ENCODE data around the gene DGKG.

The DGKG gene

DNA sequence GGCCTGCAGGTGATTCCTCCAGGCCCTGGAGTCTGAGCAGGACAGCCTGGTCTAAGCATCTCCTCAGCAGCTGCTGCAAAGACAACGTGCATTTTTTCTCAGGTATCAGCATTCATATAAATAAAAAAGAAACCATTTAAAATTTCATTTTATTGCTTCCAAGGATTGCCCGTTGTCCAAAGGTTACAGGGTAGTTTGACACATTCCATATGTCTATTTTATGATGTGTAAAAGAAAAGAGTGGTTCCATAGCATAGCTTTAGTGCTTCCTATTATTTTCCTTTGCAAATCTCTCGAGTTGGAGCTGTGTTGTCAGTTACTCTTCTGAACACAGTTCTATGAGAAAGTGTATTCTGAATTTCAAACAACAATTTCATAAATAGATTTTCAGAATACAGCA is 7.2 kb upstream of the DGKG start:
- Mint-ChIP-seq H3K27ac (no peak overlapping the region), H3K4me3 (no peak overlapping the region), H3K27me3 (ENCODE audit: low read depth) (peaks cover 71% of the 10 kb centered on the region), H3K36me3 (ENCODE audit: low read depth) (no peaks in the 10 kb centered on the region), H3K4me1 (no peaks in the 10 kb centered on the region), H3K9me3 (no peaks in the 10 kb centered on the region)
- TF ChIP-seq, protein P1, sequence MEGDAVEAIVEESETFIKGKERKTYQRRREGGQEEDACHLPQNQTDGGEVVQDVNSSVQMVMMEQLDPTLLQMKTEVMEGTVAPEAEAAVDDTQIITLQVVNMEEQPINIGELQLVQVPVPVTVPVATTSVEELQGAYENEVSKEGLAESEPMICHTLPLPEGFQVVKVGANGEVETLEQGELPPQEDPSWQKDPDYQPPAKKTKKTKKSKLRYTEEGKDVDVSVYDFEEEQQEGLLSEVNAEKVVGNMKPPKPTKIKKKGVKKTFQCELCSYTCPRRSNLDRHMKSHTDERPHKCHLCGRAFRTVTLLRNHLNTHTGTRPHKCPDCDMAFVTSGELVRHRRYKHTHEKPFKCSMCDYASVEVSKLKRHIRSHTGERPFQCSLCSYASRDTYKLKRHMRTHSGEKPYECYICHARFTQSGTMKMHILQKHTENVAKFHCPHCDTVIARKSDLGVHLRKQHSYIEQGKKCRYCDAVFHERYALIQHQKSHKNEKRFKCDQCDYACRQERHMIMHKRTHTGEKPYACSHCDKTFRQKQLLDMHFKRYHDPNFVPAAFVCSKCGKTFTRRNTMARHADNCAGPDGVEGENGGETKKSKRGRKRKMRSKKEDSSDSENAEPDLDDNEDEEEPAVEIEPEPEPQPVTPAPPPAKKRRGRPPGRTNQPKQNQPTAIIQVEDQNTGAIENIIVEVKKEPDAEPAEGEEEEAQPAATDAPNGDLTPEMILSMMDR (IDR thresholded peaks at IDR 0.05; ENCODE audit: unreplicated experiment in 3 of 3): no peak

DNA sequence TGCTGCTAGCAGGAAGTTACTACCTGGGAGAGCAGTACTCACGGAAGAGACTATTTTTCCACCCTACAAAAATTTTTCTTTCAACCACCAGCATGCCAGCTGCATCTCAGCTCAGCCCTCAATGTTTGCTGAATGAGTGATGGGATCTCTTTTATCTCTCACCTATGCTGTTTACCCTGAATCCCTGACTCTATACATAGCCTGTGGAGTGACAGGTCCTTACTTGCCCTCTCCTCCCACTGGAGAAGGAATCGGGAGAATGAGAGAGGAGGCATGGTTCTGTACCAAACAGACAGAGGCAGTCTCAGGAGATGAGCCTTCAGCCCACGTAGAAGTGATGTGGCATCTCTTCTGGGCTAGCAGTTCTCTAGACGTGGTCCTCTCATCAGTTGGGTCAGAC is 6.7 kb upstream of the DGKG start:
- Mint-ChIP-seq H3K27me3 (ENCODE audit: low read depth) (peaks cover 74% of the 10 kb centered on the region), H3K4me3 (no peak overlapping the region), H3K27ac (no peak overlapping the region), H3K36me3 (ENCODE audit: low read depth) (no peaks in the 10 kb centered on the region), H3K4me1 (no peaks in the 10 kb centered on the region), H3K9me3 (no peaks in the 10 kb centered on the region)
- TF ChIP-seq, protein P1 (IDR thresholded peaks at IDR 0.05; ENCODE audit: unreplicated experiment in 3 of 3): no peak

DNA sequence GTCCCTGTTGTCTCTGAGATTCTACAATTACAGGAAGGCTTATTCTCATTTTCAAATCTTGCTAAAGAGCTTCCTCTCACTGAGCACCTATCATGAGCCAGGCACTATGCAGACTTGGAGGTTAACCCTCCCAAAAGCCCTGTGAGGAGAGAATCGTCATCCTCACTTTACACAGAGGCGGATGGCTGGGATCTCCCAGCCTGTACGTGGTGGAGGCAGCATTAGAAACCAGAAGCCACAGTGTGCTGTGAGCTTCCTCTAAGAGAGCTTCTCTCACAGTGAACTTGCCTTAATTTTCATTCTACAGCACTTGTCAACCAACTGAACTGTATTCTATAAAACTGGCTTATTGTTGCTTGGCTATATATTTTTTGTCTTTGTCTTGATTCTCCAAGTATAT is 6.1 kb upstream of the DGKG start:
- TF ChIP-seq, protein P1 (IDR thresholded peaks at IDR 0.05; ENCODE audit: unreplicated experiment in 3 of 3): no peak
- Mint-ChIP-seq H3K4me3 (no peak overlapping the region), H3K27ac (no peak overlapping the region), H3K4me1 (no peaks in the 10 kb centered on the region), H3K27me3 (ENCODE audit: low read depth) (peaks cover 75% of the 10 kb centered on the region), H3K36me3 (ENCODE audit: low read depth) (no peaks in the 10 kb centered on the region), H3K9me3 (no peaks in the 10 kb centered on the region)

DNA sequence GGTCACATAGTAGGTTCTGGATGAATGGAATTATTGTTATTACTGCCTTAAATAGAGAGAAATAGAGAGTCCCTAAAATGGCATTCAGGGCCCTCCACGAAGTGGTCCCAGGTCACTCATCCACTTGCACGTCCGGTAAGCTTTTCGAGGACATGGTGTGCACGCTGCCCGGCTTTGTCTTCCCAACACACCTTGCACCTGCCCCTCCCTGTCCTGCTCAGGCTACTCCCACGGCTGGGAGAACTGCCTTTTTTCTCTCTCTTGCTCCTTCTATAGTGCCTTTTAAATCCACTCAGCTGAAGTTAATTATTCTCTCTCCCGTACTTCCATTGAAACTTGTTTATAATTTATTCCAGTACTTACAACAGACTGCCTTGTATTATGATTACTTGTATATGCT is 5.6 kb upstream of the DGKG start:
- Mint-ChIP-seq H3K36me3 (ENCODE audit: low read depth) (no peaks in the 10 kb centered on the region), H3K4me3 (no peak overlapping the region), H3K27me3 (ENCODE audit: low read depth) (peaks cover 81% of the 10 kb centered on the region), H3K4me1 (no peaks in the 10 kb centered on the region), H3K27ac (no peak overlapping the region), H3K9me3 (no peaks in the 10 kb centered on the region)
- TF ChIP-seq, protein P1 (IDR thresholded peaks at IDR 0.05; ENCODE audit: unreplicated experiment in 3 of 3): no peak

DNA sequence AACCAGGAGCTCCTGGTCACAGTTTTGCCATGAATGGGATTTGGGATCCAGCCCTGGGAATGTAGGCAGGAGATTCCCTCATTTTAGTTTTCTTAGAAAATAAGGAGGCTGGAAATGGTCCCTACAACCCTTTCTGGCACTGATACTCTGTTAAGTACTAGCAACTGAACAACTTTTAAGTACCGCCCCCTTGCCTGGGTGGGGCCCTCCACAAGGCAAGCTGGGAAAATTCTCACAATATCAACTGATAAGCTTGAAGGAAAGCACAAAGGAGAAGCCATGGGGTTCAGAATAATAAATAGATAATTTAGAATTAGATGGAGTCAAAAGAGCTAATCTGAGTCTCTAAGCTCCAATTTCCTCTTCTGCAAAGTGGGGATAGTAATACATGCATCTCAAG is 4.2 kb upstream of the DGKG start:
- Mint-ChIP-seq H3K27me3 (ENCODE audit: low read depth) (peaks cover 83% of the 10 kb centered on the region), H3K4me1 (peaks cover 3% of the 10 kb centered on the region), H3K4me3 (no peak overlapping the region), H3K27ac (no peak overlapping the region), H3K36me3 (ENCODE audit: low read depth) (no peaks in the 10 kb centered on the region), H3K9me3 (no peaks in the 10 kb centered on the region)
- TF ChIP-seq, protein P1 (IDR thresholded peaks at IDR 0.05; ENCODE audit: unreplicated experiment in 3 of 3): no peak

DNA sequence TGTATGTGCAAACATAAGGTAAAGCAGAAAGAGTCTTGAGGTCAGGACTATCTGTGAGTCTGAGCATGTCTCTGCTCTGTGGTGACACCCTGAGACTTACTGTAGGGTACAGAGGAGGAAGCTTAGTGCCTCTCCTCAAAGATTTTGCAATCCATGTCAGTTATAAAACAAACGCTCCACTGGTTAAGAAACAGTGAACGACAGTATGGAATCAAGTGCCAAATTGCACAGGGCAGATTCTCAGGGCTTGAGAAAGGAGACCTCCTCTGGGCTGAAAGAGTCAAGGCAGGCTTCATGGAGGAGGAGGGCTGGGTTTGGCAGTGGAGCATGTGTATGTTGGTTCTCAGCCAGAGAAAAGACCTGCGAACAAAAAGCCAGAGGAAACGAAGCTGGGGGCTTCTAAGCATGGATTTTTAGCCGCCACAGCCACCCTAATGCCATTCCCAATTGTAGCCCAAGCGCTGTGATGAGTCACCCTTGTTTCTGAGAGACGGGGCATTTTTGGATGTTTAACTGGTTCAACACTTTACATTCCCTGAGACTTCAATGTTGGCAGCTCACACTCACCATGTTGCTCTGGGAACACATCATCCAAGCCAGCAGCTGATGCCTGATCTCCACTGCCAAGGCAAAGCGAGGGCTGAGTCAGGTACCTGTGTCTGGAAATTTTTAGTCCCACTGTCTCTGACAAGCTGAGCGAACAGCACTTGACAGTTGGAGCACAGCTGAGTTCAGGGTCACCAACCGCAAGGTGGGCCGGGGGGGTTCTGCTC is 3.4 kb upstream of the DGKG start:
- no peak overlapping the region for H3K27ac Mint-ChIP-seq
- peaks cover 87% of the 10 kb centered on the region for H3K27me3 Mint-ChIP-seq (ENCODE audit: low read depth)
- H3K4me1 Mint-ChIP-seq: peaks cover 7% of the 10 kb centered on the region
- TF ChIP-seq, protein P1 (IDR thresholded peaks at IDR 0.05; ENCODE audit: unreplicated experiment in 3 of 3): no peak
- H3K9me3 Mint-ChIP-seq: no peaks in the 10 kb centered on the region
- H3K4me3 Mint-ChIP-seq: no peak overlapping the region
- H3K36me3 Mint-ChIP-seq (ENCODE audit: low read depth): no peaks in the 10 kb centered on the region

Data from nephron (organoid).